Activated CD4-positive, alpha-beta T cell treated with anti-CD3 and anti-CD28 coated beads for 48 hours (primary cell): ENCODE results near the gene SGPL1.
"Not testable (repeated sequence)": the region's sequence is repeated elsewhere in the genome, so short reads cannot be mapped to it uniquely, and the experiment has no call there.

Source experiments
- DNase-seq: peaks from one replicate; pipeline ENCODE4 v3.0.0-alpha.2; 2020

The SGPL1 gene

DNA sequence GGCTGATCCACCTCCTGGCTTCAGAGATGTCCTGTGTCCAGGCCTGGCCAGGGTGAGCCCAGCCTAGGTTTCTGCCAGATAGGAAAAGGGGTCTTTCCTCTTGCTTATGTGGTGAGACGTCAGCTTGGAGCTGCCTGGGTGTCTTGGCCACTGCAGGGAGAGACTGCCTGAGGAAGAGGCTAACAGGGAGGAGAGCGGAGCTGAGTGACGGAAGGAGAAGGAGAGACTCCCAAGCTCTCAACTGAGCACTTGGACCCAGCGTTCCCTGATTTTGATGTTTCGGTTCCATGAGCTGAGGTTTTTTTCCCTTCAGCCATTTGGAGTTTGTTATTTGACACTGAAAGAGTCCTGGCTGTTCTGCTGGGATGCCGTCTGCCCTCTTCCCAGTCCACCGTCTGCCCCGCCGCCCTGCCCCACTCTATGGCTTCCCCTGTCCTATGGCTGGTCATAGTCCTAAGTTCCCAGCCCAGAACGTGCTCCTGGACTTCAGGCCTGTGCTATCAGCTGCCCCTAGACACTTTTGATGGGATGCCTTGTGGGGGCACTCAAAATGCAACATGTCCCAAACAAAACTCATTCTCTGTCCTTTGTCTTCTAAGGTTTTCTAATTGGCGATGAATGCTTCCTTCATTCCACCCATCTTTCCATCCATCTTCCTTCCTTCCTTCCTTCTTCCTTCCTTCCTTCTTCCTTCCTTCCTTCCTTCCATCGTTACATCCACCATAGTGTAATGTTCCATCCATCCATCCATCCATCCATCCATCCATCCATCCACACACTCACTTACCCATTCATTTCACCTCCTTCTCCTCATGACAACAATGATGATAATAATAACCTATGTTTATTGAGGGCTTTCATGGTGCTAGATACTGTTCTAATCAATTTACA lies 92.9 kb downstream of the SGPL1 start:
- DNase-seq, result no peak

DNA sequence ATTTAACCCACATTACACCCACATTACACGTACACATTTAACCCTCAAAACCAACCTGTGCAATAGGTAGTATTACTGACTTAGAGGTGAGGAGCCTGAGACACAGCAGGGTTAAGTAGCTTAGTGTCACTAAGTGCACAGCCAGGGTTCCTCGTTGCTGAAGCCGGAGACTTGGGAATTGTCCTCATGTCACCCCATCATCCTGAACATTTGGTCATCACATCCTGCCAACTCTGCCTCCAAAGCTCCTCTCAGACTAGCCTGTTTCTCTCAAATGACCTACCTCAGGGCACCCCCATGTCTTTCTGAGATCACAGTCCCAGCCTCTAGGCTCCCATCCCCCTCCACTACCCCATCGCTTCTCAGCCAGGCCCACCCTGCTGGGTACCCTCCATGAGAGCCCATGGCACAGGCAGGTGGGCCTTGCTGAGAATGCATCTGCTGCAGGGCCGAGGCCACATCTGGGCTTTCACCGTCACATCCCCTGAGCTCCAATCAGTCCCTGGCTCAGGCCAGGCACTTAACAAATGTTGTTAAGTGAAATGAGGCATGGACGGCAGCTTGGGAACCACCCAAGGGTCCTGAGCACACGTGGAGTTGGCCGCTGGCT lies 93.7 kb downstream of the SGPL1 start:
- no peak for DNase-seq

DNA sequence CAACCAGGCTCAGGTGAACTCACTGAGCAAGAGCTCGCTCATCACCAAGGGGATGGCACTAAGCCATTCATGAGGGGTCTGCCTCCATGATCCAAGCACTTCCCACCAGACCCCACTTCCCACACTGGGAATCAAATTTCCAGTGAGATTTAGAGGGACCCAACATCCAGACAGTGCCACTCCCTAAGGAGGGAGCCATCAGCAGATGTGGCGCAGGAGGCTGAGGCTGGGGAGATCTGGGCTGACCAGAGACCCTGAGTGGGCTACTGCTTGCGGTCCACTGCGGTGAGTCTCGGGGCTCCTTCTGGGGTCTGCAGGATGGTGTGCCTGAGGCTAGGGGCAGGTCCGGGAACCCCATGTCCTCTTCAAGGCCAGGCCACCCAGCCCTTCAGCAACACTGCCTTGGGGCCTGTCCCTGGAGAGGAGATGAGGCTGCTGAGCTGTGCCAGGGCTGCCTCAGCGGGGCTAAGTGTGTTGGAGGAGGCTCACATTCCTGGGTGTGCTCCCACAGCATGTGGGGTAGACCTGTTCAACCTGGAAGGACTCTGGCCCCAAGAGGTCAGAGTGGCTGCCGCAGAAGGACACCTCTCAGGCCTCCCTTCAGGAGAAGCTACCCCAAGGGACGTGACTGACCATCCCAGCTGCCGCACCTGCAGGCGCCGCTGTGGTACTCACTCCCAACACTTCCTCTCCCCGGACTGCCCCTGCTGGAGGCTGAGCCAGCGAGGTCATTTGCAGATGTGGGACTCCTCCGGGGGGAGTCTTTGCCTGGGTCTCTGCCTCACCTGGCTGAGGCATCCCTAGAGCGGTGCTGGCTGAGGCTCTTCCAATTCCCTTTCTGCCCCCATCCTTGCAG lies 95.0 kb downstream of the SGPL1 start:
- no peak for DNase-seq

DNA sequence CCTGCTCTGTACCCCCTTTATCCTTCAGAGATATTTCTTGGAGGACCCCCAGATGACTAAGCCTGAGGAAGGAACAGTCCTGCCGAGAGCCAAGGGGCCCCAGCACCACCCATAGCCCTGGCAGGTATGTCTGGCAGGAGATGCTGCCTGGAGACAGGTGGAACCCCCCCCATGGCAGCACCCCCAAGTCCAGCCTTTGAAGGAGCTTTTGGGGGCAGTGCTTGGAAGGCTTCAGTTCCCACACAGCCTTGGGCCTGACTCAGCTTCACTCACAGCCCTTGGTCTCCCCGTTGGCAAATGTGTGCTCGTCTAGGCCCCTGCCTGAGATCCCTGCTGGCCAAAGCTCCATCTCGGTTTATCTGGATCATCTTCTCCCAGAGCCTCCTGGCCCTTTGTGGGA lies 95.6 kb downstream of the SGPL1 start:
- DNase-seq, result no peak

DNA sequence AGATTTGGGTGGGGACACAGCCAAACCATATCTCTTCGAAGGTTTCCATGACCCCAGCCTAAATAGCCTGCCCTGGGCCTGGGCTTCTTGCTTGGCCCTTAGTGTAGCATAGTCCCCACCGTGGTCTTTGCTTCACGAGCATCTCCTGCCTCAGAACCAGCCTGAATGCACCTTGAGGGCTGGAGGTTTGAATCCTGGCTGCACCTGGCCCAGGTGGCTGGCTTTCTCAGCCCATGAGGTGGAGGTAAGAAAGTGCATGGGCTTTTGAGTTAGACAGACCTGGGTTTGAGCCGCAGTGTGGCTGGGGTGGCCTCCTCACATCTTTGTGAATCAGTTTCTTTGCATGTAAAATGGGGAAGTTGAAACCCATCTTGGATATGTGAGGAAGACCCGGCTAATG lies 96.8 kb downstream of the SGPL1 start:
- no peak for DNase-seq

DNA sequence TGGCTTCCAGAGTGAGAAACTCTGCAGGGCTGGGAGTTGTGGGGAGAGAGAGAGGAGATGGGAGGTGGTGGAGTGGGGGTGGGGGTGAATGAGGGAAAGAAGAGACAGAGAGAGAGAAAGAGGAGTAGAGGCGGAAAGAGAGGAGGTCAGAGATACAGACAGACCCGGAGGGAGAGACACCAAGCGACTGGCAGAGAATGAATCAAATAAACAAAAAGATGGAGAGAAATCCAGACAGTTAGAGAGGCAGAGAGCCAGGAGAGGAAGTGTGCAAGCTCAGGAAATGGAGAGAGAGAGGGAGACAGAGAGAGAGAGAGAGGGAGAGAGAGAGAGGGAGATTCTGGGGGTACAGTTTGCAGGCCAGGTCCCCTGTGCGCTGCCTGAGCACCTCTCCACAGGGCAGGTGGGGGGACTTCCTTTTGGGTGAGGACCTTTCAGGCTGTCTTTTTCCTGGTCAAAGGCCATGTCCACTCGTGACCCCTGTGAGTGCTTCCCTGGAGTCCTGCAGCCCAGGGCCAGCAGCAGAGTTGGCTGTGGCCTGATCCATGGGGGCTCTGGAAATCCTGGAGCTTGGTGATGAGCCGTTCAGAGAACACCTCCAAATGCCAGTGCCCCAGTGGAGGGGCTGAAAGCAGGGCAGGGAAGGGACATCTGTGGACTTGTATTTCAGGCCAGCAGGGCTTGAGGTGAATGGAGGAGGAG lies 97.6 kb downstream of the SGPL1 start:
- DNase-seq, result no peak

DNA sequence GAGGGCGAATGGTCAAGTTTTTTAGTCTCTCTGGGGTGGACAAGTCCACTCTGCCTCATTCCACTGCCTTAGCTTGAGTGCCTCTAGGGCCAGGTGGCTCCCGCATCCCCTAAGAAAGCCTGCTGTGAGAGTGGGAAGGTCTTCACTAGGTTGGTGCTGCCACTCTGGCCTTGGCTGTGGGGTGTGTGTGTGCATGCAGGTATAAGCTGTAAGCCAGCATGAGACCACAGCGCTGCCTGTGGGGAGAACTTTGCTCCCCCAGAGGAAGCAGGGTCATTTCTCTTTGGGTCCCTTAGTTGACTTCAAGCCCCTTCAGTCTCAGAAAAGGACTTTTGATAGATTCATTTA lies 98.1 kb downstream of the SGPL1 start:
- DNase-seq, result no peak

DNA sequence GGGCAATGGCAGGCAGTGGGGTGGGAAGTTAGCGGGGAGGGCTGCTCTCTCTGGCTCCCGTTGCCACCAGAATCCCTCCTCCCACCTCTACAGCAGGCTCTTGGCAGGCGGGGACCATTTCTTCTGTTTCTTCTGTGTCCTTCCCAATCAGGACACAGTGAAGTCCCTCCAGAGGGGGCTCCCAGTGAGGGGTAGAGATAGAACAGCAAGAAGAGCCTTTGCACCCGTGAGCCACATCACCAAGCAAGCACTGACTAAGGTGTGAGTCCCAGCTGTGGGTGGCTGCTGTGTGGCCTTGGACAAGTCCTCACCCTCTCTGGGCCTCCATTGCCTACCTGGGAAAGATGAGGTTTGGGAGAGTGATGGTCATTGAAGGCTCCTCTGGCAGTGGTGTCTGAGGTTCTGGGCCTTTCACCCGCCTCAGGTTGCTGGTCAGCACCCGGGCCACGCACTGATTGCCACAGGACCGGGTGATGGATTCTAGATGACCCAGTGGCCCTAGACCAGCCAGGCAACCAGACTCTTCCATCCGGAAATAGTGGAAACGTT lies 98.6 kb downstream of the SGPL1 start:
- no peak for DNase-seq

DNA sequence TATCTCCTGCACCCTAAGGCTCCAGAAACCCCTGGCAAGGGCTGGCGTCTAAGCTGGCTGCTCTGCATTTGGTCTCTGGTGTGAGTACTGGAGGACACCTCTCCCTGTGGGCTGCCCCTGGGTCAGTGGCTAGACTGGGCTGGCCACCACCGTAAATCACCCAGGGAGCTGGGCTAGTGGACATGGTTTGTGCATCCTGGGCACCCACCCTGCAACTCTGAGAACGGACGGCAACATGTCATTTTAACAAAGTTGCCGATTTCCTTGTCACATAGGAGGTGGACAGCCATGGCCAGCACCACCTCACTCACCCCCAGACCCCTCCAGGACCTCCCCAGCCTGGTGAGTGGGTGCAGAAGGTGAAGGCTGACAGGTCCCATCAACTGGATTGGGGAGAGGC lies 99.5 kb downstream of the SGPL1 start:
- no peak for DNase-seq

DNA sequence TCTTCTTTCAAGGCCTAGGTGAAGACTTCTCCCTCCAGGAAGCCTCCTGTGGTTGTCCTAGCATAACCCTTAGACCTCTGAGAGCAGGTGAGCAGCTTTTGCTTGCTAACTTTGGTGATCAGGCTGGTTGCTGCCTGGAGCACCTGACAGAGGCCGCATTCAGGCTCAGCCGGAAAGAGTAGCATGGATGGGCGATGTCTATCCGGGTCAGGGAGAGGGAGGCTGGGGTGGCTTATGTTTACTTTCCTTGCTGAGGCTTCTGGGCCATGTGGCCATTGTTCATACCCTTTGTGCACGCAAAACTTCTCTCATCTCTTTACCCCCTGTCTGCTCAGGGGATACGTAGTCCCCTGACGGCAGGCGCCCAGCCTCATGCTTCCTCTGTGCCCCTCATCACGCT lies 100.1 kb downstream of the SGPL1 start:
- DNase-seq, result no peak

DNA sequence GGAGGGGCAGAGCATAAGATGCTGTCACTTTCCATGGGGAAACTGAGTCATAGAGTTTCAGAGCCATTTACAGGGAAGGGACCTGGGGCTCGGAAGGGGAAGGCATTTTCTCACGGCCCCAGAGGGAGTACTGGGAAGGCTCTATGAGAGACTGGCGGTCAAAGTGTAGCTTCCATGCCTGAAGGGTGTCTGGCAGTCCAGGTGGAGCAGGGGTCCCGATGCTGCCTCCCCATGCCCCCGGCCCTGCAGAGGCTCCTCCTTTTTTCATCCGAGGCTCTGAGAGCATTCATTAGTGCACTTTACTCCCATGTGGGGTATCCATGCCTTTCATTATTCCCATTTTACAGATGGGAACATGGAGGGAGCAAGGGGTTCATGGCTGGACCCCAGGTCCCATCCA lies 100.5 kb downstream of the SGPL1 start:
- DNase-seq, result no peak

DNA sequence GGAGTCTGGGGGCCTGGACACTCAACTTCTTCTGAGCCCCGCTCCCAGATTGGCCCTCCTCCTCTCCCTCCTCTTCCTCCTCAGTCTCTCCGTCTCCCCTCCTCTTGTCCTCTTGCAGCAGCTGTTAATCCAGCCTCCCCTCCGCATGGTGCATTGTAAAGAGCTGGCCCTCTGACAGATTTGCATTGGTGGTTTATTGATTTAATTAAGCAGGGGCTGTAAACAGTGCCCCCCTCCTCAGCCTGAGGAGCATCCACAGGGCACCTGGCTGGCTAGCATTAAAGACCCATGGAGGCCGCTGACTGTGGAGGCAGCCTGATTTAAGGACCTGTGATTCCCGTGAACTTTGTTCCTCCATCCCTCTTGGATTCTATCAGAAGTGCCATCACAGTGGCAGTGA lies 101.5 kb downstream of the SGPL1 start:
- no peak for DNase-seq

DNA sequence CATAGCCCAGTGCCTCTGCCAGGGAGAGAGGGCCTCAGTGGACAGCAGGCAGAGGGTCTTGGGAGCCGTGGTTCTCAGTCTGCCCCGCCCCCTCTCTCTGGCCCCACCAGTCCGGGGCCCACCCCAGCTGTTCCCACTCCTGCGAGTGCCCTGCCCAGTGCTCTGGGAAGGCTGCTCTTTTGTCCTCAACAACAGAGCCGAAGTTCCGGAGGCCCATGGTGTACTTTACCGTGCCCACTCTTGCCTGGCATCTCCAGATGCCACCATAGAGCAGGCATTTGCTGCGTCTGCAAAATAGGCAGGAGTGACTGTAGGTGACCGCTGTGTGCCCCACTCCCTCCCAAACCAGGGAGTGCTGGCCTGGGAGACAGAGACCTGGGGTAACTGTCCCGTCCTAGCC lies 101.9 kb downstream of the SGPL1 start:
- no peak for DNase-seq

DNA sequence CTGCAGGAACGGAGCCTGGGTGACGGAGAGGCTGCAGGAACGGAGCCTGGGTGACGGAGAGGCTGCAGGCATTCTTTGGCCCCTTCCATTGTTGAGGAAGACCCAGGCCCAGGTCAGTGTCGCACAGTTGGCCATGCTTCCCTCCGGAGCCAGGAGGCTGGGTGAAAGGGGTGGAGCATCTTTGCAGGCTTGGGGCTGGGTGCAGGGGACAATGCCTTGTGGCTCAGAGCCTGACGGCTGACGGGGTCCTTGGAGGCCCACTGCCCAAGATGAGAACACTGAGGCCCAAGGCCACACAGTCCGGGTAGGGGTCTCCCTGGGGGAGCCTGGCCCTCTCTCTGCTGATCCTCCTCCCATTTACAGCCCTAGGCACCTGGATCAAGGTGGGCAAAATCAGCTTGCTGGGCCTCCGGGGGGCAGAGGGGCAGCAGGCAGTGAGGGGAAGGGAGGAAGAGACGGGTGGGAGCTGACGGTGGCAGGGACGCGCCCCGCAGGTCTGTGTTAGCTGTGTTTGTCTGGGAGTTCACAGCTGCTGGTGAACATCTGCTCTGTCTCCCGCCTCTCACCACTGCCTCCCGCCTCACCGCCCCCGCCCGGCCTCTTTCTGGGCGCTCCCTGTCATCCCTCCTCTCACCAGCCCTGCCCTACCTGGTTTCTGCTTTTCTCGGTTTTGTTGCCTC lies 103.2 kb downstream of the SGPL1 start:
- no peak for DNase-seq

DNA sequence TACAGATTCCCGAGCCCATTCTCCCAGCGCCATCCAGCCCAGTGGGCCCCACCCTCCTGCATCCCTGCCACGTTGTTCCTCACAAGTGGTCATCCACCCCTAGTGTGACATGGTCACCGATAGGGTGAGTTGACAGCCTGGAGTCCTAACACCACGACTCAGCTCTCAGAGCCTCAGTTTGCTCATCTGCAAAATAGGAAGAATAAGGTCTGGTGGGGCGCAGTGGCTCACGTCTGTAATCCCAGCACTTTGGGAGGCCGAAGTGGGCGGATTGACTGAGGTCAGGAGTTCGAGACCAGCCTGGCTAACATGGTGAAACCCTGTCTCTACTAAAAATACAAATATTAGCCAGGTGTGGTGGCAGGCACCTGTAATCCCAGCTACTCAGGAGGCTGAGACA lies 104.2 kb downstream of the SGPL1 start:
- DNase-seq, result not testable (repeated sequence)

DNA sequence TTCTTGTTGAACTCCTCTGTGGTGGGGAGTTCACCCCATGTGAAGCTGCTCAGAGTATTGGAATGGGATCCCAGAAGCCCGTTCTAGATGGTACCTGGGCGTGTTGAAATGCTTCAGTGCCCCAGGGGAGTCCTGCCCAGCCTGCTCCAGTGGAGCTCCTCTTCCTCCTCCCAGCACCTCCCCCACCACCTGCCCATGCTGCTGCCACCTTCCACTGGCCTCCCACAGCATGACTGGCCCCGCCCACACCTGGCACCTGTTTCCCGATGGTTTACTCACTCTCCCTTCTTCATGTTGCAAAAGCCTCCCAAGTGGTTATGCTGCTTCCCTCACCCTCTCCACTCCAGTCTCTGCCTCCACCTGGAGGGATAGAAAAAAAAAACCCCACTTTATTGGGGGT lies 104.8 kb downstream of the SGPL1 start:
- no peak for DNase-seq

DNA sequence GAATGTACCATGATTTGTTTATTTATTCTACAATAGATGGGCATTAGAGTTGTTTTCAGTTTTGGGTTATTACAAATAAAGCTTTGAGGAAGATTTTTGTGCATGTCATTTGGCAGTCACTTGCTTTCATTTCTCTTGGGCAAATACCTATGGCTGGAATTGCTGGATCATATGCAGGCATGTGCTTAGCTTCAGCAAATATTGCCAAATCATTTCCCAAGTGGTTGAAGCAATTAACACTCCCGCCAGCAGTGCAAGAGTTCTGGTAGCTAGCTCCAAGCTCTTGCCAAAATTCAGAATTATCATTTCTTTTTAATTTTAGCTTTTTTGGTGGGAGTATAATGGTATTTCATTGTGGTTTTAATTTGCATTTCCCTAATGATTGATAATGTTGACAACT lies 105.5 kb downstream of the SGPL1 start:
- DNase-seq, result no peak

DNA sequence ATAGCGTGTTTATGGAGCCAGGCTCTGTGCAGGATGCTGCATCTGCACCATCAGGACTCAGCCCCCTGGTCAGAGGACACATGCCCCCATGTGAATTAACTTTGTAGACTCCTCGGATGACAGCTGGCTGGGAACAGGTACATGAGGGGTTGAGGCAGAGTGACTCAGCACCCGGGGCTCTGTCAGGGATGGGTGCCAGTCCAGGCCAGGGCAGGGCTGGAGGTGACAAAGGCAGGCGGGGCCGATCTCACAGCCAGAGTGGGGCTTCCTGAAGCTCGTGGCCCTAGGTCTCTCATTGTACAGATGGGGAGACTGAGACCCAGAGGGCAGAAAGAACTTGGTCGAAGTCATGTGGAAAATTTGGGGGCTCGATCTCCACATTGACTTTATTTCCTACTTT lies 107.9 kb downstream of the SGPL1 start:
- no peak for DNase-seq

DNA sequence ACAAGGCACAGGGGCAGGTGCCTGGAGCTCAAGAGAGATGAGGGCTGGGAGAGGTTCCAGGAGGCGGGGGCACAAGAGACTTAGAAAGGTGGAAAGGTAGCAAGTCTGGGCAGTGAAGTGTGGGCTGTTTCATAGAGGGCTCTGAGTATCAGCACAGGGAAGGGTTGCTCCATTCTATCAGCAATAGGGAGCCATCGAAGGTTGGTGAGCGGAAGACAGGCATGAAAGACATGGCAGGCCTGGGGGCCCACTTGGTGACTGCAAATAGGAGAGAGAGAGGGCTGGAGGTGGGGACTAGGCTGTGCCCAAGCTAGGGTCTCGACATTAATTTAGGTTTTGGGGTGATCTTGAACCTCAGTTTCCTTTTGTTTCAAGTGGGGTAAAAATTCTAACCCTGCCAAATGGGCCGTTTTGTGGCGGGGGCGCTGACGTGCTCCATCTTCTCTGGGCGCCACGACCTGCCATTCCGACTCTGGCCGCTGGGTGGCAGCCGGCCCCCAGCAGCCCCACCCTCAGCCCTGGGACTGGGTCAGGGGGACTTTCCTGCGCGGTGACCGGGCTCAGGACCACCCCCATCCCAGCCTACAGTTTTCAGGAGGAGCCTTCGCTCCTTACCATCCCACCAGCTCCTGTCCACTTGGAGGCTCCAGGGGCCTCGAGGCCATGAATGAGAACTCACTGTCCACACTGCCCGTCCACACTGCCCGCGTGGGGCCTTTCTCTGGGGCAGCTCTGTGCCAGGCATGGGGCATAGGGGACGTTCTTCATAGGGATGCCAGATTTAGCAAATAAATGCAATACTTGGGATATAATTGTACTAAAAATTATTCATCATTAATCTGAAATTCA lies 109.9 kb downstream of the SGPL1 start:
- DNase-seq, result peak; percentile 69

DNA sequence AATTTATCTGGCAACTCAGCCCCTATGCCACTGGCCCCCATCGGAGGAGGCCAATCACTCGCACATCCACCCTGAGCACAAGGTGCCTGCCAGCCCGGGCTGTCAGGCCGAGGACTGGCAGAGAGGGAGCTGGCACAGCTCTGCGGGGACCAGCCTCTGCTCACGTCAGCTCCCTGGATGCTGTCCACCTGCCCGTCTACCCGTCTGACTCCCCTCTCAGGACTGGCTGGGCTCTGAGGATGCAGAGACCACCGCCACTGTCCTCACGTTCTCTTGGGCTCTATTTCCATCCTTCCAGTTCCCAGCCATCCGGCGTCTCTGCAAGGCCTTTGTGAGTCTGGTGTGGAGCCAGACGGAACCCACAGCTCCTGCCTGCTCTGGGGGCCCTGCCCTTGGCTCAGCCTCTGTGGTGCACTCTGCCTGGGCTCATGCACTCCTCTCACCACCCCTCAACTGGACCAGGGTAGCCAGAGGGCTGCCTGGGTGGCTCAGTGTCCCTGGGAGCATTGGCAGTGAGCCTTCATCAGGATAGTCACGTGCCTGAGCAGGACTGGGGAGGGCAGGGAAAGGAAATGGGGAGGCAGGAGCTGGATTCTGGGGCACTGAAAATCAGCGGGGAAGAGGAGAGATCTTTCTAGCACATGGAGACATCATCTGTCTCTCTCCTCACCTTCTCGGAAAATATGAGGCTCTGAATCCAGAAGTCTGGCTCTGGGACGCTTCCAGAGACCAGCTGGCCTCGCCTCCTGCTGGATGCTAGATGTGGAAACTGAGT lies 110.7 kb downstream of the SGPL1 start:
- no peak for DNase-seq
